Measurements from ENCODE around the gene OGFOD1.

DNA sequence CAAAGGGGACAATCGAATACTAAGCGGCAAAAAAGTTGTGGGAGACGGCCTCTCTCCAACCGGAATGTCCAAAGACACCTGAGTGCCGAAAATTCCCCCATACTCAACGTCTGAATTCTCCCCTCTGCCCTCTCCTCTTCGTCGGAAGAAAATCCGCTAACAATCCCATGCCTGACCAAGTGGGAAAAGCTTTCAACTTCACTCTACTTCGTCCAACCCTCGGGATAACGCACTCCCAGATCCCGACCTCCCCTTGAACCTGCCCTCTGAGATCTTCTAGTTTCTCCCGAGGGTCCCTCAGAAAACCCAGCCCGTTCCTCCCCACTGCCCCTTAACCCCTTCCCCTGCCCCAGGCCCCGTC, 27.0 kb upstream of the OGFOD1 start:
- TF ChIP-seq, protein P1, sequence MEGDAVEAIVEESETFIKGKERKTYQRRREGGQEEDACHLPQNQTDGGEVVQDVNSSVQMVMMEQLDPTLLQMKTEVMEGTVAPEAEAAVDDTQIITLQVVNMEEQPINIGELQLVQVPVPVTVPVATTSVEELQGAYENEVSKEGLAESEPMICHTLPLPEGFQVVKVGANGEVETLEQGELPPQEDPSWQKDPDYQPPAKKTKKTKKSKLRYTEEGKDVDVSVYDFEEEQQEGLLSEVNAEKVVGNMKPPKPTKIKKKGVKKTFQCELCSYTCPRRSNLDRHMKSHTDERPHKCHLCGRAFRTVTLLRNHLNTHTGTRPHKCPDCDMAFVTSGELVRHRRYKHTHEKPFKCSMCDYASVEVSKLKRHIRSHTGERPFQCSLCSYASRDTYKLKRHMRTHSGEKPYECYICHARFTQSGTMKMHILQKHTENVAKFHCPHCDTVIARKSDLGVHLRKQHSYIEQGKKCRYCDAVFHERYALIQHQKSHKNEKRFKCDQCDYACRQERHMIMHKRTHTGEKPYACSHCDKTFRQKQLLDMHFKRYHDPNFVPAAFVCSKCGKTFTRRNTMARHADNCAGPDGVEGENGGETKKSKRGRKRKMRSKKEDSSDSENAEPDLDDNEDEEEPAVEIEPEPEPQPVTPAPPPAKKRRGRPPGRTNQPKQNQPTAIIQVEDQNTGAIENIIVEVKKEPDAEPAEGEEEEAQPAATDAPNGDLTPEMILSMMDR (IDR thresholded peaks at IDR 0.05) = no peak
- no peak for TF ChIP-seq POLR2AphosphoS5 (IDR thresholded peaks at IDR 0.05; ENCODE audit: low read depth, low read length)
- TF ChIP-seq, protein P2, sequence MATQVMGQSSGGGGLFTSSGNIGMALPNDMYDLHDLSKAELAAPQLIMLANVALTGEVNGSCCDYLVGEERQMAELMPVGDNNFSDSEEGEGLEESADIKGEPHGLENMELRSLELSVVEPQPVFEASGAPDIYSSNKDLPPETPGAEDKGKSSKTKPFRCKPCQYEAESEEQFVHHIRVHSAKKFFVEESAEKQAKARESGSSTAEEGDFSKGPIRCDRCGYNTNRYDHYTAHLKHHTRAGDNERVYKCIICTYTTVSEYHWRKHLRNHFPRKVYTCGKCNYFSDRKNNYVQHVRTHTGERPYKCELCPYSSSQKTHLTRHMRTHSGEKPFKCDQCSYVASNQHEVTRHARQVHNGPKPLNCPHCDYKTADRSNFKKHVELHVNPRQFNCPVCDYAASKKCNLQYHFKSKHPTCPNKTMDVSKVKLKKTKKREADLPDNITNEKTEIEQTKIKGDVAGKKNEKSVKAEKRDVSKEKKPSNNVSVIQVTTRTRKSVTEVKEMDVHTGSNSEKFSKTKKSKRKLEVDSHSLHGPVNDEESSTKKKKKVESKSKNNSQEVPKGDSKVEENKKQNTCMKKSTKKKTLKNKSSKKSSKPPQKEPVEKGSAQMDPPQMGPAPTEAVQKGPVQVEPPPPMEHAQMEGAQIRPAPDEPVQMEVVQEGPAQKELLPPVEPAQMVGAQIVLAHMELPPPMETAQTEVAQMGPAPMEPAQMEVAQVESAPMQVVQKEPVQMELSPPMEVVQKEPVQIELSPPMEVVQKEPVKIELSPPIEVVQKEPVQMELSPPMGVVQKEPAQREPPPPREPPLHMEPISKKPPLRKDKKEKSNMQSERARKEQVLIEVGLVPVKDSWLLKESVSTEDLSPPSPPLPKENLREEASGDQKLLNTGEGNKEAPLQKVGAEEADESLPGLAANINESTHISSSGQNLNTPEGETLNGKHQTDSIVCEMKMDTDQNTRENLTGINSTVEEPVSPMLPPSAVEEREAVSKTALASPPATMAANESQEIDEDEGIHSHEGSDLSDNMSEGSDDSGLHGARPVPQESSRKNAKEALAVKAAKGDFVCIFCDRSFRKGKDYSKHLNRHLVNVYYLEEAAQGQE (IDR thresholded peaks at IDR 0.05; ENCODE audit: insufficient read depth in 1 of 2, low read depth in 2 of 2, low read length in 1 of 2) = no peak
- no peak for TF ChIP-seq SIN3A (IDR thresholded peaks at IDR 0.05; ENCODE audit: borderline replicate concordance, insufficient read depth, low read depth, low read length)
